Psoas muscle (tissue), 8 donors: Measurements from ENCODE around the gene FLAD1. TPM values are rescaled to one million over a fixed set of nuclear protein-coding genes. Genes with fewer than 3 reads are reported as not detected.
"Not testable (repeated sequence)": the region's sequence is repeated elsewhere in the genome, so short reads cannot be mapped to it uniquely, and the experiment has no call there.

Experiments
- ATAC-seq, 4 donors: fragments of 200-7000 bp; cut with Tn5 transposase; one replicate each; pipeline ENCODE4 v1.9.1; 2020; ENCODE audit warnings: moderate library complexity in 3 of 4, mild to moderate bottlenecking in 2 of 4
- DNase-seq, 2 donors: peaks; one replicate each; pipeline ENCODE4 v3.0.0-alpha.2; 2020
- H3K27ac ChIP-seq: fragments of 200-600 bp; one replicate; pipeline ENCODE4 v1.8.0; 2022
- H3K27me3 ChIP-seq, 3 donors: fragments of 200-600 bp in 1 of 3; one replicate each; pipeline versions ENCODE4 v1.6.1 to v1.8.0; 2013 to 2022; ENCODE audit warnings: low read length in 2 of 3, mild to moderate bottlenecking in 2 of 3, moderate library complexity in 1 of 3; ENCODE audit not compliant: insufficient read depth in 3 of 3
- H3K36me3 ChIP-seq, 2 donors: fragments of 200-600 bp in 1 of 2; one replicate each; pipeline versions ENCODE4 v1.6.1 to v1.8.0; 2013 to 2022; ENCODE audit warnings: low read depth in 1 of 2, mild to moderate bottlenecking in 1 of 2, moderate library complexity in 1 of 2; ENCODE audit not compliant: insufficient read depth in 1 of 2
- H3K4me1 ChIP-seq: fragments of 200-600 bp; one replicate; pipeline ENCODE4 v1.8.0; 2022
- H3K4me3 ChIP-seq: fragments of 200-600 bp; one replicate; pipeline ENCODE4 v1.8.0; 2022; ENCODE audit warnings: mild to moderate bottlenecking
- H3K9me3 ChIP-seq: fragments of 200-600 bp; one replicate; pipeline ENCODE4 v1.8.0; 2022
- WGBS, 3 donors: extraction: QIAGEN DNeasy Blood & Tissue Kit; methylation state at CpG; one replicate each; pipeline versions ENCODE4 v1.1.6 to v1.1.7; 2013; 5-methylcytosine and 5-hydroxymethylcytosine counted together
- intact Hi-C, 2 donors: fragments of 100-400 bp; cut with DNase I; formaldehyde crosslinking; loops; one replicate each; pipeline versions ENCODE4 v1.11.0 to v1.14.2; 2022
- polyA plus RNA-seq, 3 donors: library from polyadenylated mRNA; stranded (reverse); fragments of 200-250 nt; gene quantifications; one replicate each; pipeline ENCODE4 v1.2.3, GENCODE V29; 2013
- total RNA-seq, 4 donors: library from RNA; stranded (reverse); fragmentation: NEBNext Ultra II Directional in 2 of 4; extraction: Animal tissue kit (Norgen Biotek cat#: 25700) in 2 of 4; gene quantifications; one replicate each; pipeline versions ENCODE4 v1.2.1 to v1.2.4, GENCODE V29; 2021 to 2023
- TF ChIP-seq, protein P1 (sequence below): fragments of 200-600 bp; IDR thresholded peaks from one replicate; pipeline ENCODE4 v1.8.0; 2022; ENCODE audit warnings: antibody characterized with exemption
- donor health status: healthy with polysubstance abuse.
- donor health status: DM: no; HTN: no; CAD: no; lungs with moderate emphysema.
- donor health status: Bipolar disorder and iron deficiency.
- donor health status: healthy.
- donor health status: DM: yes; HTN: yes; CAD: no.
- donor health status: DM: no; HTN: no; CAD: no.
- donor health status: DM: no; HTN: no; CAD: no.
- donor health status: DM: yes; HTN: yes; CAD: no.

FLAD1 gene
- total and polyA plus RNA-seq, 7 donors: 24.5 to 52.7 (median 34.9) TPM

DNA sequence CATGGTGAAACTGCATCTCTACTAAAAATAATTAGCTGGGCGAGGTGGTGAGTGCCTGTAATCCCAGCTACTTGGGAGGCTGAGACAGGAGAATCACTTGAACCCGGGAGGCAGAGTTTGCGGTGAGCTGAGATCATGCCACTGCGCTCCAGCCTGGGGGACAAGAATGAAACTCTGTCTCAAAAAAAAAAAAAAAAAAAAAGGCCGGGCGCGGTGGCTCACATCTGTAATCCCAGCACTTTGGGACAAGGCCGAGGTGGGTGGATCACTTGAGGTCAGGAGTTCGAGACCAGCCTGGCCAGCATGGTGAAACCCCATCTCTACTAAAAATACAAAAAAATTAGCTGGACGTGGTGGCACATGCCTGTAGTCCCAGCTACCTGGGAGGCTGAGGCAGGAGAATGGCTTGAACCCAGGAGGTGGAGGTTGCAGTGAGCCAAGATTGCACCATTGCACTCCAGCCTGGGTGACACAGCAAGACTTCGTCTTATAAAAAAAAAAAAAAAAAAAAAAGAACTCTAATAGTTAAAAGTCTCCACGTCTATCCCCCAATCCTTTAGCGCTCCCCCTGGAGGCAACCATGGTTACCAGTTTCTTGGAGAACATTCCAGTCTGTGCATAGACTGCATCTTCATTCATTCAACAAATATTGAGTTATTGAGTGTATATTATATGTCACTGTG, 12.3 kb downstream of the FLAD1 start:
- 37 to 63% (median 42%) methylated on average over 10 to 13 of the region's 13 CpGs for WGBS, 3 donors
- intact Hi-C loops, H3K9me3 ChIP-seq, H3K27me3 ChIP-seq, H3K4me3 ChIP-seq, H3K27ac ChIP-seq: not testable (repeated sequence)
- peaks cover 15% of the 10 kb centered on the region for H3K4me1 ChIP-seq
- DNase-seq (peak in 1 of 2 donors; percentile 69), ATAC-seq (peak in 2 of 4 donors; percentile 13 to 17)
- peaks cover 0 to 13% of the 10 kb centered on the region in 2 donors for H3K36me3 ChIP-seq
- TF ChIP-seq, protein P1, sequence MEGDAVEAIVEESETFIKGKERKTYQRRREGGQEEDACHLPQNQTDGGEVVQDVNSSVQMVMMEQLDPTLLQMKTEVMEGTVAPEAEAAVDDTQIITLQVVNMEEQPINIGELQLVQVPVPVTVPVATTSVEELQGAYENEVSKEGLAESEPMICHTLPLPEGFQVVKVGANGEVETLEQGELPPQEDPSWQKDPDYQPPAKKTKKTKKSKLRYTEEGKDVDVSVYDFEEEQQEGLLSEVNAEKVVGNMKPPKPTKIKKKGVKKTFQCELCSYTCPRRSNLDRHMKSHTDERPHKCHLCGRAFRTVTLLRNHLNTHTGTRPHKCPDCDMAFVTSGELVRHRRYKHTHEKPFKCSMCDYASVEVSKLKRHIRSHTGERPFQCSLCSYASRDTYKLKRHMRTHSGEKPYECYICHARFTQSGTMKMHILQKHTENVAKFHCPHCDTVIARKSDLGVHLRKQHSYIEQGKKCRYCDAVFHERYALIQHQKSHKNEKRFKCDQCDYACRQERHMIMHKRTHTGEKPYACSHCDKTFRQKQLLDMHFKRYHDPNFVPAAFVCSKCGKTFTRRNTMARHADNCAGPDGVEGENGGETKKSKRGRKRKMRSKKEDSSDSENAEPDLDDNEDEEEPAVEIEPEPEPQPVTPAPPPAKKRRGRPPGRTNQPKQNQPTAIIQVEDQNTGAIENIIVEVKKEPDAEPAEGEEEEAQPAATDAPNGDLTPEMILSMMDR: peak; percentile 39

DNA sequence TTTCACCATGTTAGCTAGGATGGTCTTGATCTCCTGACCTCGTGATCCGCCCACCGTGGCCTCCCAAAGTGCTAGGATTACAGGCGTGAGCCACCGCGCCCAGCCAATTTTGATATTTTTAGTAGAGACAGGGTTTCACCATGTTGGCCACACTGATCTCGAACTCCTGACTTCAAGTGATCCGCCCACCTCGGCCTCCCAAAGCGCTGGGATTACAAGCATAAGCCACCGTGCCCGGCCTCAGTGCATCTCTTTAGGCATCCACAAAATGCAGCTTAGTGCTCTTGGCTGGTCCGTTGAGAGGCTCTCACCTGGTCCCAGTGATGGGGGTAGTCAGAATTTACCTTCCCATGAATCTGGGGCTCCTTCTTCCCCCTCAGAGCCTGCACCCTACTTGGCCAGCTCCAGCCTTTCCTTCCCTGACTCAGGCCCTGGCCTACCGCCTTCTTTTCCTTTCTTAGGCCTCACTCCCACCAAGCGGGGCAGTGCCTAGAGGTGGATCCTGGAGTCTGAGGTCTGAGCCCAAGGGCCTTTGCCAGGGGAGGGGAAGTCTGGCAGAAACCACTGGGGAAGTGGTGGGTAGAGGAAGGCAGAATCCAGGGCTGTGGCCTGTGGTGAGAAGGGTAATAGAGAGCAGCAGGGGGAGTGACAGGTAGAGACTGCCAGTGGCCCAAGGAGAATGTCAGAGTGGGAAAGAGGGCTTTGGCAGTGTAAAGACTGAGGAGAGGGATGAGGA, 14.0 kb downstream of the FLAD1 start:
- ATAC-seq (no peak), DNase-seq (peak in 1 of 2 donors; percentile 39)
- TF ChIP-seq, protein P1: no peak
- Histone ChIP-seq H3K36me3 (no peaks in the 10 kb centered on the region), H3K27ac (no peak overlapping the region), H3K9me3 (no peaks in the 10 kb centered on the region), H3K27me3 (no peaks in the 10 kb centered on the region), H3K4me1 (peaks cover 15% of the 10 kb centered on the region), H3K4me3 (no peak overlapping the region)
- intact Hi-C loops: no loop called here
- WGBS, 3 donors: 74 to 82% (median 74%) methylated on average over 15 of the region's 15 CpGs

DNA sequence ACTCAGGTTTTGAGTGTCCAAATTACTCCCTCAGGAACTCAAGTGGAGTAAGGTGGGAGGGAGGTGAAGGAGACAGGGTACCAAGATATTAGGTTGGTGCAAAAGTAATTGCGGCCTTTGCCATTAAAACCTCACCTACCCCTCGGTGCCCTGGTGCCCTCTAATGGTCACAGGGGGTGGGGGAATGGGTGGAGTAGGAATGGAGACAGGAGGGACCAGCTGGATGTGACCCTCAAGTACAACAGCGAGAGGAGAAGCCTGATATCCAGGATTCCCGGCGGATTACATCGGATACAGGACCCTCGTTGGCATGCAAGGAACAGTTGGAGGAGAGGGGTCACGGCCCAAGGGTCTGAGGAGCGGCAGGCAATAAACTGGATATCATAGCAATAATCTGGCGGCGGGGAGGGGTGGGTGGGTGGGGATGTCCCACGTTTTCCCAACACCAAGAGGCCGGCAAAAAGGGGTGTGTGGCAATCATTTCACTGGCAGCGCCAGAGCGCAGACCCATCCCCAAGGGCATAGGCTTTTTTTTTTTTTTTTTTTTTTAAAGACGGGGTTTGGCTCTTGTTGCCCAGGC, 15.1 kb downstream of the FLAD1 start:
- no peak overlapping the region for H3K4me3 ChIP-seq
- DNase-seq (peak in 1 of 2 donors; percentile 48), ATAC-seq (no peak)
- no peaks in the 10 kb centered on the region for H3K27me3 ChIP-seq
- peaks cover 15% of the 10 kb centered on the region for H3K4me1 ChIP-seq
- TF ChIP-seq, protein P1: peak; percentile 22
- no peaks in the 10 kb centered on the region for H3K36me3 ChIP-seq
- WGBS, 3 donors: 49 to 63% (median 54%) methylated on average over 13 to 16 of the region's 16 CpGs
- intact Hi-C loops: no loop called here
- no peaks in the 10 kb centered on the region for H3K9me3 ChIP-seq
- no peak overlapping the region for H3K27ac ChIP-seq

DNA sequence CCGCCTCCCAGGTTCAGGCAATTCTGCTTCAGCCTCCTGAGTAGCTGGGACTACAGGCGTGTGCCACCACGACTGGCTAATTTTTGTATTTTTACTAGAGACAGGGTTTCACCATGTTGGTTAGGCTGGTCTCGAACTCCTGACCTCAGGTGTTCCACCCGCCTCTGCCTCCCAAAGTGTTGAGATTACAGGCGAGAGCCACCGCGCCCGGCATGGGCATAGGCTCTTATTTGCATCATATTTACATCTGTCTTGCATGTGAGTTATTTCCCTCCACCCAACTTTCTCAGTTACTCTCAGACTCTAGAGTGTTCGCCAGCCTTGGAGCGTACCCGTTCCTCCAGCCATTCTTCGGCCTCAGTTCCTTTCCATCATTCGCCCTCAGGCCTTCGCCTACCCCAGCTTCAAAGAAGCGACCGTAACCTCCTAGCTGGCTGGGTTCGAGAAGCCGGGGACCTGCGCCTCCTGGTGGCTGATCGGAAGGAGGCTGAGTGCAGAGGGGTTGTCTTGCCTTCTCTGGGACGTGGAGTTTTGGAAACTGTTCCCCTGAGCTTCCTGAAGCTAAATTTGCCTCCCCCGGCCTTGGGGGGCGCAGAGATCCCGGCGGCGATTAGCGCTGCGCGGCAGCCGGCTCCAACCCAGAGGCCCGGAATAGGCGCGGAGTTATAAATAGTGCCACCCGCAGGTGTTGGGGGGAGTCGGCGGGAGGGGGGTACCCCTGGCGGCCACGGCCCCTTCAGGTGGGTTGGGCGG, 15.8 kb downstream of the FLAD1 start:
- peak overlapping the region; percentile 91 for H3K27ac ChIP-seq
- no peaks in the 10 kb centered on the region for H3K27me3 ChIP-seq
- H3K4me1 ChIP-seq: peaks cover 15% of the 10 kb centered on the region
- TF ChIP-seq, protein P1: peak; percentile 68
- ATAC-seq (no peak), DNase-seq (peak; percentile 76 to 80)
- H3K36me3 ChIP-seq: no peaks in the 10 kb centered on the region
- peak overlapping the region; percentile 78 for H3K4me3 ChIP-seq
- intact Hi-C loops: loop anchor here in 1 of 2 donors (1.0 kb wide), 1 partner anchor 43 kb away; the partner anchor contains the start of gene PBXIP1
- no peaks in the 10 kb centered on the region for H3K9me3 ChIP-seq
- WGBS, 3 donors: 11 to 14% (median 12%) methylated on average over 35 to 40 of the region's 40 CpGs
